GM12878 (cell line): ENCODE measurements around the gene SUGP1. TPM values are rescaled to one million over a fixed set of nuclear protein-coding genes. Genes with fewer than 3 reads are reported as not detected.
A peak's percentile ranks its signal among the peaks of the same experiment; 100 is the strongest.

Experiments used
- ATAC-seq: fragments of 200-7000 bp; cut with Tn5 transposase; 3 replicates; pipeline ENCODE4 v1.9.1; 2020; ENCODE audit warnings: mild to moderate bottlenecking, moderate library complexity
- BruUV-seq: library from RNA; stranded (reverse); fragments of 400-500 nt; replicated peaks from 2 replicates; lab custom pipeline; 2021; lab: Mats Ljungman, UMichigan
- CTCF ChIA-PET: fragments of 300-600 bp; sonication (Branson Sonifier 250); formaldehyde crosslinking; extraction: SDS; loops from one replicate; lab custom pipeline; 2021; ENCODE audit warnings: inconsistent platforms; lab: Yijun Ruan, JAX
- POLR2A ChIA-PET: fragments of 350-600 bp; formaldehyde crosslinking; extraction: SDS; loops from one replicate; lab custom pipeline; 2021; ENCODE audit warnings: inconsistent platforms; lab: Charles Lee
- RAD21 ChIA-PET: fragments of 300-600 bp; sonication (Branson Sonifier 250); formaldehyde crosslinking; loops from one replicate; lab custom pipeline; 2023; ENCODE audit warnings: antibody characterized with exemption; ENCODE audit not compliant: unreplicated experiment; lab: Charles Lee
- SMC1A ChIA-PET: fragments of 300-600 bp; sonication (Branson Sonifier 250); formaldehyde crosslinking; loops from one replicate; lab custom pipeline; 2023; ENCODE audit not compliant: unreplicated experiment, uncharacterized antibody; lab: Charles Lee
- DNase-seq: peaks from one replicate; pipeline ENCODE4 v3.0.0-alpha.2; 2011; ENCODE audit warnings: low read depth, low spot score
- FAIRE-seq: peaks from 3 replicates; lab custom pipeline; 2011; peaks lifted over from hg19 to GRCh38; lab: Jason Lieb, UNC
- H2AFZ ChIP-seq: 2 replicates; pipeline ENCODE4 v1.6.0; 2011; ENCODE audit warnings: low read depth, low read length, control low read depth; ENCODE audit not compliant: control insufficient read depth
- H3K27ac ChIP-seq: 2 replicates; pipeline ENCODE4 v1.5.1; 2011; ENCODE audit warnings: control low read depth; ENCODE audit not compliant: control insufficient read depth, insufficient read depth
- H3K27me3 ChIP-seq, 2 experiments: replicated peaks in 1 of 2; 2 replicates each; pipeline versions ENCODE4 v1.6.0 to v1.6.1; 2011; ENCODE audit warnings: low read length in 1 of 2; ENCODE audit not compliant: control insufficient read depth in 2 of 2, insufficient read depth in 2 of 2
- H3K36me3 ChIP-seq, 2 experiments: 2 replicates each; pipeline ENCODE4 v1.5.1; 2011; ENCODE audit warnings: low read length in 1 of 2; ENCODE audit not compliant: control insufficient read depth in 2 of 2, insufficient read depth in 2 of 2
- H3K4me1 ChIP-seq: 2 replicates; pipeline ENCODE4 v1.6.1; 2011; ENCODE audit warnings: mild to moderate bottlenecking, low read length, moderate library complexity, mixed read lengths; ENCODE audit not compliant: control insufficient read depth, insufficient read depth
- H3K4me2 ChIP-seq: 2 replicates; pipeline ENCODE4 v1.6.0; 2011; ENCODE audit warnings: control low read depth; ENCODE audit not compliant: control insufficient read depth, insufficient read depth
- H3K4me3 ChIP-seq: fragments of 200-600 bp; sonication (generic); 2 replicates; pipeline ENCODE4 v1.5.1; 2016
- H3K79me2 ChIP-seq: 2 replicates; pipeline ENCODE4 v1.6.0; 2011; ENCODE audit warnings: low read length; ENCODE audit not compliant: control insufficient read depth, insufficient read depth
- H3K9ac ChIP-seq: 2 replicates; pipeline ENCODE4 v1.8.0; 2011; ENCODE audit warnings: low read length, control low read depth, mixed read lengths; ENCODE audit not compliant: control insufficient read depth, insufficient read depth
- H3K9me3 ChIP-seq: replicated peaks from 3 replicates; pipeline ENCODE4 v1.5.1; 2011; ENCODE audit warnings: mild to moderate bottlenecking, low read length; ENCODE audit not compliant: control insufficient read depth, insufficient read depth
- H4K20me1 ChIP-seq: 2 replicates; pipeline ENCODE4 v1.6.0; 2011; ENCODE audit not compliant: control insufficient read depth, insufficient read depth
- CHD4 ChIP-seq: fragments of 200-600 bp; sonication (generic); IDR thresholded peaks from 2 replicates; pipeline ENCODE4 v1.6.1; 2016; ENCODE audit warnings: mild to moderate bottlenecking
- EED ChIP-seq: sonication (generic); IDR thresholded peaks from 2 replicates; pipeline ENCODE4 v1.6.1; 2016; ENCODE audit warnings: antibody characterized with exemption, low read depth
- EGR1 ChIP-seq, 2 experiments: IDR thresholded peaks; 1 replicate in 1 of 2; 2 replicates in 1 of 2; pipeline ENCODE4 v1.6.1; 2011 to 2012; ENCODE audit warnings: low read depth in 2 of 2, low read length in 2 of 2, borderline replicate concordance in 1 of 2, mild to moderate bottlenecking in 1 of 2, moderate library complexity in 1 of 2
- MXI1 ChIP-seq: fragments of 150-350 bp; IDR thresholded peaks from 2 replicates; pipeline ENCODE4 v1.6.1; 2011; ENCODE audit warnings: low read depth, mild to moderate bottlenecking, inconsistent platforms, low read length, improper control_type of control experiment
- PKNOX1 ChIP-seq: fragments of 450-650 bp; IDR thresholded peaks from 2 replicates; pipeline ENCODE4 v1.6.1; 2016; ENCODE audit warnings: mild to moderate bottlenecking
- POLR2A ChIP-seq: IDR thresholded peaks from 2 replicates; pipeline ENCODE4 v1.6.1; 2011; ENCODE audit warnings: low read depth, mild to moderate bottlenecking, low read length
- ZNF622 ChIP-seq: fragments of 450-650 bp; IDR thresholded peaks from 2 replicates; pipeline ENCODE4 v1.6.1; 2017; ENCODE audit warnings: mild to moderate bottlenecking, inconsistent platforms
- WGBS: methylation state at CpG from one replicate; pipeline ENCODE4 v1.1.6; 2016; ENCODE audit warnings: low lambda C conversion rate; ENCODE audit not compliant: insufficient replicate concordance, insufficient coverage; ENCODE audit errors: missing lambda C conversion rate; 5-methylcytosine and 5-hydroxymethylcytosine counted together
- in situ Hi-C: fragments of 300-500 bp; cut with MboI; formaldehyde crosslinking; loops from 9 replicates; pipeline ENCODE4 v1.14.3; 2018; ENCODE audit warnings: mixed read lengths
- intact Hi-C: fragments of 100-400 bp; cut with micrococcal nuclease; formaldehyde crosslinking; loops from one replicate; pipeline ENCODE4 v1.14.2; 2022; ENCODE audit not compliant: unreplicated experiment
- polyA plus RNA-seq, 11 experiments: library from polyadenylated mRNA; depleted of rRNA in 4 of 11; unstranded in 6 of 11; stranded (reverse) in 5 of 11; fragments of >200 nt; fragmentation: Nextera tagmentation in 4 of 11; fragmentation: Illumina TruSeq in 1 of 11; extraction: Ambion mirVana in 4 of 11; extraction: Trizol in 1 of 11; gene quantifications; 1 replicate in 1 of 11; 2 replicates in 10 of 11; pipeline versions ENCODE4 v1.2.1 to v1.2.3, GENCODE V29; 2011 to 2016; ENCODE audit warnings: inconsistent platforms in 2 of 11, missing spikeins in 2 of 11, low read depth in 1 of 11
- total RNA-seq, 4 experiments: library from RNA; depleted of rRNA in 3 of 4; stranded (reverse); fragments of >200 nt in 3 of 4; fragmentation: Illumina TruSeq in 1 of 4; extraction: Trizol in 1 of 4; gene quantifications; 2 replicates each; pipeline versions ENCODE4 v1.2.1 to v1.2.3, GENCODE V29; 2013 to 2021

SUGP1 gene
- total and polyA plus RNA-seq, 10 of the 15 experiments (the other 5 are each of a cell fraction or from before 2014, with no cell fraction given): 1.6 to 70.2 (median 38.4) TPM

- TF ChIP-seq ZNF622 (no peak), EGR1 (IDR thresholded peaks at IDR 0.05; ENCODE audit: borderline replicate concordance in 1 of 2, low read depth in 2 of 2, low read length in 2 of 2) (no peak)
- TF ChIP-seq, all 136 proteins: peak for 0
These were observed 35.4 kb upstream of the SUGP1 start (continued) for GRCh38 chr19:19355606-19356139.

GRCh38 chr19:19354932-19355331 is 34.6 kb upstream of the SUGP1 start:
- no peaks in the 10 kb centered on the region for H3K27me3 ChIP-seq
- ChIA-PET CTCF (no interaction called here), SMC1A (no interaction called here), RAD21 (no interaction called here), POLR2A (no interaction called here)
- ATAC-seq (no peak), FAIRE-seq (no peak), DNase-seq (no peak)
- 92% methylated on average over 11 of the region's 11 CpGs for WGBS
- H3K4me2 ChIP-seq: no peak overlapping the region
- no peak overlapping the region for H3K4me3 ChIP-seq
- H3K9ac ChIP-seq: no peak overlapping the region
- H3K79me2 ChIP-seq: no peaks in the 10 kb centered on the region
- TF ChIP-seq POLR2A (peak; percentile 40; the same call in 1 of the 2 replicates), EED (no peak)
- H3K9me3 ChIP-seq: no peaks in the 10 kb centered on the region
- no peaks in the 10 kb centered on the region for H4K20me1 ChIP-seq
- peaks cover 9 to 17% of the 10 kb centered on the region in 2 experiments for H3K36me3 ChIP-seq
- BruUV-seq: no TSS peak
- no peak overlapping the region for H2AFZ ChIP-seq
- in situ Hi-C loops: no loop called here
- no peak overlapping the region for H3K27ac ChIP-seq
- H3K4me1 ChIP-seq: no peaks in the 10 kb centered on the region
- intact Hi-C loops: no loop called here

- Histone ChIP-seq H3K4me3 (no peak overlapping the region), H3K4me2 (no peak overlapping the region), H3K4me1 (no peaks in the 10 kb centered on the region), H3K36me3 (peaks cover 13 to 17% of the 10 kb centered on the region in 2 experiments), H3K9ac (no peak overlapping the region), H3K79me2 (no peaks in the 10 kb centered on the region), H3K9me3 (no peaks in the 10 kb centered on the region), H4K20me1 (no peaks in the 10 kb centered on the region), H3K27me3 (no peaks in the 10 kb centered on the region), H3K27ac (no peak overlapping the region), H2AFZ (no peak overlapping the region)
- ATAC-seq (no peak), DNase-seq (no peak), FAIRE-seq (no peak)
- no TSS peak for BruUV-seq
- POLR2A ChIA-PET: no interaction called here
- TF ChIP-seq CHD4: no peak
- TF ChIP-seq PKNOX1: no peak
- no peak for TF ChIP-seq MXI1
- SMC1A ChIA-PET: no interaction called here
- CTCF ChIA-PET: no interaction called here
- RAD21 ChIA-PET: no interaction called here
- intact Hi-C loops (no loop called here), in situ Hi-C loops (no loop called here)
- WGBS: 88% methylated on average over 5 of the region's 5 CpGs
These were observed 33.7 kb upstream of the SUGP1 start for GRCh38 chr19:19354007-19354406.
